ENCODE data around the gene SLC9A9. TPM values are rescaled to one million over a fixed set of nuclear protein-coding genes. Genes with fewer than 3 reads are reported as not detected.

The SLC9A9 gene
- total and polyA plus RNA-seq, 10 of the 15 experiments (the other 5 are each of a cell fraction or from before 2014, with no cell fraction given), result 3.5 to 14.2 (median 9.3) TPM

DNA sequence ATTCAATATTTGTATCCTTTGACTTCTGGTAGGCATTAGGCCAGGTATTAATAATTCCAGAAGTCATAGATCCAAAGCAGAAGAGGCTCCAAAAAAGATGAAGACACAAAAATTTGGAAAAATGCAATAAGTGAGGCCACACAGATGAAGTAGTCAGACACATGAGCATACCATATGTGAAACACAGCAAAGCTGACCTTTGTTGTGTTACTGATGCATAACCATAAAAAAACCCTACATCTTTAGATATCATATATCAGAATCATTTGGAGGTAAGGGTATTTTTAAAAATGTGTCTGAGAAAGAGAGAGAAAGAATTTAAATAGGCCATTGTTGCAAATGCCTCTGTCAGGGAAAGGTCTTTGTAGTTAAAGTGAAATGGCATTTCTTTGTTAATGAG lies 314.9 kb downstream of the SLC9A9 start (continued):
- TF ChIP-seq USF1 (IDR thresholded peaks at IDR 0.05; ENCODE audit: borderline replicate concordance, extremely low read length, insufficient read depth, low read depth, low read length) (no peak), TBL1XR1 (IDR thresholded peaks at IDR 0.05; ENCODE audit: low read depth, low read length) (no peak), ZBTB40 (IDR thresholded peaks at IDR 0.05; ENCODE audit: borderline replicate concordance) (no peak), NR2C2 (IDR thresholded peaks at IDR 0.05; ENCODE audit: borderline replicate concordance, control insufficient read depth, insufficient read length, low read depth) (no peak), KDM1A (IDR thresholded peaks at IDR 0.05; ENCODE audit: borderline replicate concordance) (no peak), JUNB (IDR thresholded peaks at IDR 0.05) (no peak)
- TF ChIP-seq, protein P1, sequence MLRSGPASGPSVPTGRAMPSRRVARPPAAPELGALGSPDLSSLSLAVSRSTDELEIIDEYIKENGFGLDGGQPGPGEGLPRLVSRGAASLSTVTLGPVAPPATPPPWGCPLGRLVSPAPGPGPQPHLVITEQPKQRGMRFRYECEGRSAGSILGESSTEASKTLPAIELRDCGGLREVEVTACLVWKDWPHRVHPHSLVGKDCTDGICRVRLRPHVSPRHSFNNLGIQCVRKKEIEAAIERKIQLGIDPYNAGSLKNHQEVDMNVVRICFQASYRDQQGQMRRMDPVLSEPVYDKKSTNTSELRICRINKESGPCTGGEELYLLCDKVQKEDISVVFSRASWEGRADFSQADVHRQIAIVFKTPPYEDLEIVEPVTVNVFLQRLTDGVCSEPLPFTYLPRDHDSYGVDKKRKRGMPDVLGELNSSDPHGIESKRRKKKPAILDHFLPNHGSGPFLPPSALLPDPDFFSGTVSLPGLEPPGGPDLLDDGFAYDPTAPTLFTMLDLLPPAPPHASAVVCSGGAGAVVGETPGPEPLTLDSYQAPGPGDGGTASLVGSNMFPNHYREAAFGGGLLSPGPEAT (IDR thresholded peaks at IDR 0.05; ENCODE audit: low read depth), result no peak
- TF ChIP-seq, protein P2, sequence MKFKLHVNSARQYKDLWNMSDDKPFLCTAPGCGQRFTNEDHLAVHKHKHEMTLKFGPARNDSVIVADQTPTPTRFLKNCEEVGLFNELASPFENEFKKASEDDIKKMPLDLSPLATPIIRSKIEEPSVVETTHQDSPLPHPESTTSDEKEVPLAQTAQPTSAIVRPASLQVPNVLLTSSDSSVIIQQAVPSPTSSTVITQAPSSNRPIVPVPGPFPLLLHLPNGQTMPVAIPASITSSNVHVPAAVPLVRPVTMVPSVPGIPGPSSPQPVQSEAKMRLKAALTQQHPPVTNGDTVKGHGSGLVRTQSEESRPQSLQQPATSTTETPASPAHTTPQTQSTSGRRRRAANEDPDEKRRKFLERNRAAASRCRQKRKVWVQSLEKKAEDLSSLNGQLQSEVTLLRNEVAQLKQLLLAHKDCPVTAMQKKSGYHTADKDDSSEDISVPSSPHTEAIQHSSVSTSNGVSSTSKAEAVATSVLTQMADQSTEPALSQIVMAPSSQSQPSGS (IDR thresholded peaks at IDR 0.05; ENCODE audit: low read length), result no peak
- TF ChIP-seq, protein P3, sequence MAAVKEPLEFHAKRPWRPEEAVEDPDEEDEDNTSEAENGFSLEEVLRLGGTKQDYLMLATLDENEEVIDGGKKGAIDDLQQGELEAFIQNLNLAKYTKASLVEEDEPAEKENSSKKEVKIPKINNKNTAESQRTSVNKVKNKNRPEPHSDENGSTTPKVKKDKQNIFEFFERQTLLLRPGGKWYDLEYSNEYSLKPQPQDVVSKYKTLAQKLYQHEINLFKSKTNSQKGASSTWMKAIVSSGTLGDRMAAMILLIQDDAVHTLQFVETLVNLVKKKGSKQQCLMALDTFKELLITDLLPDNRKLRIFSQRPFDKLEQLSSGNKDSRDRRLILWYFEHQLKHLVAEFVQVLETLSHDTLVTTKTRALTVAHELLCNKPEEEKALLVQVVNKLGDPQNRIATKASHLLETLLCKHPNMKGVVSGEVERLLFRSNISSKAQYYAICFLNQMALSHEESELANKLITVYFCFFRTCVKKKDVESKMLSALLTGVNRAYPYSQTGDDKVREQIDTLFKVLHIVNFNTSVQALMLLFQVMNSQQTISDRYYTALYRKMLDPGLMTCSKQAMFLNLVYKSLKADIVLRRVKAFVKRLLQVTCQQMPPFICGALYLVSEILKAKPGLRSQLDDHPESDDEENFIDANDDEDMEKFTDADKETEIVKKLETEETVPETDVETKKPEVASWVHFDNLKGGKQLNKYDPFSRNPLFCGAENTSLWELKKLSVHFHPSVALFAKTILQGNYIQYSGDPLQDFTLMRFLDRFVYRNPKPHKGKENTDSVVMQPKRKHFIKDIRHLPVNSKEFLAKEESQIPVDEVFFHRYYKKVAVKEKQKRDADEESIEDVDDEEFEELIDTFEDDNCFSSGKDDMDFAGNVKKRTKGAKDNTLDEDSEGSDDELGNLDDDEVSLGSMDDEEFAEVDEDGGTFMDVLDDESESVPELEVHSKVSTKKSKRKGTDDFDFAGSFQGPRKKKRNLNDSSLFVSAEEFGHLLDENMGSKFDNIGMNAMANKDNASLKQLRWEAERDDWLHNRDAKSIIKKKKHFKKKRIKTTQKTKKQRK (IDR thresholded peaks at IDR 0.05; ENCODE audit: low read depth, low read length), result no peak
